Right lobe of liver (tissue), 4 donors: ENCODE results near the gene ADCY5.

Experiments used
- POLR2A ChIP-seq: fragments of 450-650 bp; IDR thresholded peaks from one replicate; pipeline ENCODE4 v1.6.1; 2017; ENCODE audit warnings: antibody characterized with exemption, mild to moderate bottlenecking
- TF ChIP-seq, protein P1 (sequence below), 4 donors: fragments of 200-600 bp in 3 of 4; fragments of 450-650 bp in 1 of 4; IDR thresholded peaks; one replicate each; pipeline versions ENCODE4 v1.5.1 to v1.8.0; 2016 to 2022; ENCODE audit warnings: antibody characterized with exemption in 4 of 4, mild to moderate bottlenecking in 2 of 4
- donor health status: DM: no; HTN: no; CAD: no.
- donor health status: DM: no; HTN: no; CAD: no.
- donor health status: DM: no; HTN: yes; CAD: no.

DNA sequence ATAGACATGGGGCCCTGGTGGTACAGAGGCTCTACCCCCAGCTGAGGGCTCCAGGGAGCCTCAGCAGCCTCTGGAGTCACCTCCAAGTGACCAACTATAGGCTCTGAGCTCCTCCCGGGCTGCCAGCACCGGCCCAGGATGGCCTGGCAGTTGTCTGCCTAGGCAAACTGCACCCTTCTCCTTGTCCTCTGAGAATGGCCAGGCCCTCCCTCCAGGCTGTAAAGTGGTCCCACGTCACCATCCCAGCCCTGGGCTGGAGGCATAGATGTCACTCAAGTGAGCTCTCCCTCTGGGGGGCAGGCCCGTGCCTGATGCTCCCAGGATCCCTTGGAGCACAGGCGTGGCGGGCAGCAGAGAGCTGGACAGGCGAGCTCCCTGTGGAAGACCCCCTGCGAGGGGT, 127.1 kb downstream of the ADCY5 start:
- TF ChIP-seq, protein P1, sequence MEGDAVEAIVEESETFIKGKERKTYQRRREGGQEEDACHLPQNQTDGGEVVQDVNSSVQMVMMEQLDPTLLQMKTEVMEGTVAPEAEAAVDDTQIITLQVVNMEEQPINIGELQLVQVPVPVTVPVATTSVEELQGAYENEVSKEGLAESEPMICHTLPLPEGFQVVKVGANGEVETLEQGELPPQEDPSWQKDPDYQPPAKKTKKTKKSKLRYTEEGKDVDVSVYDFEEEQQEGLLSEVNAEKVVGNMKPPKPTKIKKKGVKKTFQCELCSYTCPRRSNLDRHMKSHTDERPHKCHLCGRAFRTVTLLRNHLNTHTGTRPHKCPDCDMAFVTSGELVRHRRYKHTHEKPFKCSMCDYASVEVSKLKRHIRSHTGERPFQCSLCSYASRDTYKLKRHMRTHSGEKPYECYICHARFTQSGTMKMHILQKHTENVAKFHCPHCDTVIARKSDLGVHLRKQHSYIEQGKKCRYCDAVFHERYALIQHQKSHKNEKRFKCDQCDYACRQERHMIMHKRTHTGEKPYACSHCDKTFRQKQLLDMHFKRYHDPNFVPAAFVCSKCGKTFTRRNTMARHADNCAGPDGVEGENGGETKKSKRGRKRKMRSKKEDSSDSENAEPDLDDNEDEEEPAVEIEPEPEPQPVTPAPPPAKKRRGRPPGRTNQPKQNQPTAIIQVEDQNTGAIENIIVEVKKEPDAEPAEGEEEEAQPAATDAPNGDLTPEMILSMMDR (IDR thresholded peaks at IDR 0.05) = no peak
- TF ChIP-seq POLR2A = no peak
